OCI-LY3 (cell line): ENCODE data around the gene PDXP.

Source experiments
- H2AFZ ChIP-seq: fragments of 200-600, 300-600 bp; shearing (Covaris generic); 2 replicates; pipeline ENCODE4 v1.6.0; 2014; ENCODE audit warnings: antibody characterized with exemption, low read depth, low read length
- H3K27ac ChIP-seq: fragments of 200-600, 300-600 bp; sonication (generic); 2 replicates; pipeline ENCODE4 v1.5.1; 2014; ENCODE audit warnings: mild to moderate bottlenecking, low read length, moderate library complexity, mixed read lengths
- H3K27me3 ChIP-seq: fragments of 200-600, 300-600 bp; sonication (generic); 2 replicates; pipeline ENCODE4 v1.6.1; 2014; ENCODE audit warnings: low read depth, low read length, mixed read lengths
- H3K36me3 ChIP-seq: fragments of 200-600, 300-600 bp; sonication (generic); replicated peaks from 2 replicates; pipeline ENCODE3; 2014; ENCODE audit warnings: low read depth, low read length, mixed read lengths
- H3K4me1 ChIP-seq: fragments of 300-600, 200-600 bp; sonication (generic); 2 replicates; pipeline ENCODE4 v1.6.1; 2014; ENCODE audit warnings: low read length, mixed read lengths
- H3K4me2 ChIP-seq: fragments of 200-600, 300-600 bp; sonication (generic); 2 replicates; pipeline ENCODE4 v1.6.1; 2014; ENCODE audit warnings: low read length, mixed read lengths
- H3K4me3 ChIP-seq: fragments of 300-600, 200-600 bp; sonication (generic); 2 replicates; pipeline ENCODE4 v1.5.1; 2014; ENCODE audit warnings: antibody characterized with exemption, mild to moderate bottlenecking, low read length, moderate library complexity
- H3K79me2 ChIP-seq: fragments of 300-600, 200-600 bp; shearing (Covaris generic); 2 replicates; pipeline ENCODE4 v1.6.1; 2014; ENCODE audit warnings: mild to moderate bottlenecking, low read length, mixed read lengths
- H3K9ac ChIP-seq: fragments of 300-600, 200-600 bp; shearing (Covaris generic); 2 replicates; pipeline ENCODE4 v1.6.0; 2014; ENCODE audit warnings: mild to moderate bottlenecking, low read length, moderate library complexity
- H3K9me3 ChIP-seq: fragments of 200-600, 300-600 bp; shearing (Covaris generic); 2 replicates; pipeline ENCODE4 v1.6.1; 2014; ENCODE audit warnings: low read length, mixed read lengths; ENCODE audit not compliant: insufficient read depth
- H4K20me1 ChIP-seq: fragments of 200-600, 300-600 bp; sonication (generic); 2 replicates; pipeline ENCODE4 v1.6.1; 2016; ENCODE audit warnings: low read length, mixed read lengths; ENCODE audit not compliant: insufficient read depth
- EZH2phosphoT487 ChIP-seq: fragments of 200-600 bp; shearing (Covaris generic); IDR thresholded peaks from 2 replicates; pipeline ENCODE4 v1.6.1; 2018; ENCODE audit warnings: antibody characterized with exemption, mixed run types, low read depth
- TF ChIP-seq, protein P1 (sequence below): fragments of 200-600, 300-600 bp; sonication (generic); IDR thresholded peaks from 2 replicates; pipeline ENCODE4 v1.5.1; 2014; ENCODE audit warnings: antibody characterized with exemption, low read length, low read depth

Gene PDXP

DNA sequence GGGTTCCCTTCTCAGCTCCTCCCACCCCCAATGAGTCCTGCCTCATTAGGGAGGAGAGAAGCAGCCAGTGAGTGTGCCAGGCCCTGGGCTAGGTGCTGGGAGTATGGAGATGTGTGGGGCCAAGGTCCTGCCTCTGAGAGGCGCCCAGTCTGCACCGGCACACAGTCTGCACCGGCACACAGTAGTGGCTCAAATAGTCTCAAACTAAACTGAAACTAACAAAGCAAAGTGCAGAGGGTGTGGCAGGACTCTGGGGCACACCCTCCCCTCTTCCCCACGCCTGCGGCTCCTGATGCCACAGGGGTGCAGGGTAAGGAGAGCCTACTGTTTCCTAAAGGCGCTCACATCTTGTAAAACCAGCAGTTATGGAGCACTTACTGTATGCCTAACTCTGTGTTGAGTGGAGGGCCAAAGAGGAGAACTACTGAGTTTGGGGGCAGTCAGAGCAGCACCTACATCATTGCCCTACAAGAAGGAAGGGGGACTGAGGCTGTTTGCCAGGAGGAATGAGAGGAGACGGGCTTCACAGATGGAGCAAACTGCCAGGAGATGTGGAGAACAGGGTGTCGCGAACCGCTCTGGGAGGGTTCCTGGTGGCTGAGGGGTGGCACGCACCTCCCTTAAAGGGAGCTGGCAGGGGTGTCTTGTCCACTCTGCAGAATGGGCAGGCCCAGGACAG lies 20.0 kb upstream of the PDXP start:
- Histone ChIP-seq H3K9me3 (no peaks in the 10 kb centered on the region), H3K27ac (peak overlapping the region; percentile 9; the same call in 1 of the 2 replicates), H3K4me2 (peak overlapping the region; percentile 90), H4K20me1 (peaks cover 2% of the 10 kb centered on the region; the same call in 1 of the 2 replicates), H2AFZ (no peak overlapping the region), H3K4me3 (peak overlapping the region; percentile 94), H3K36me3 (peaks cover 16% of the 10 kb centered on the region), H3K4me1 (peaks cover 68% of the 10 kb centered on the region), H3K79me2 (peaks cover 33% of the 10 kb centered on the region), H3K27me3 (no peaks in the 10 kb centered on the region), H3K9ac (peak overlapping the region; percentile 99)
- no peak for TF ChIP-seq EZH2phosphoT487
- TF ChIP-seq, protein P1, sequence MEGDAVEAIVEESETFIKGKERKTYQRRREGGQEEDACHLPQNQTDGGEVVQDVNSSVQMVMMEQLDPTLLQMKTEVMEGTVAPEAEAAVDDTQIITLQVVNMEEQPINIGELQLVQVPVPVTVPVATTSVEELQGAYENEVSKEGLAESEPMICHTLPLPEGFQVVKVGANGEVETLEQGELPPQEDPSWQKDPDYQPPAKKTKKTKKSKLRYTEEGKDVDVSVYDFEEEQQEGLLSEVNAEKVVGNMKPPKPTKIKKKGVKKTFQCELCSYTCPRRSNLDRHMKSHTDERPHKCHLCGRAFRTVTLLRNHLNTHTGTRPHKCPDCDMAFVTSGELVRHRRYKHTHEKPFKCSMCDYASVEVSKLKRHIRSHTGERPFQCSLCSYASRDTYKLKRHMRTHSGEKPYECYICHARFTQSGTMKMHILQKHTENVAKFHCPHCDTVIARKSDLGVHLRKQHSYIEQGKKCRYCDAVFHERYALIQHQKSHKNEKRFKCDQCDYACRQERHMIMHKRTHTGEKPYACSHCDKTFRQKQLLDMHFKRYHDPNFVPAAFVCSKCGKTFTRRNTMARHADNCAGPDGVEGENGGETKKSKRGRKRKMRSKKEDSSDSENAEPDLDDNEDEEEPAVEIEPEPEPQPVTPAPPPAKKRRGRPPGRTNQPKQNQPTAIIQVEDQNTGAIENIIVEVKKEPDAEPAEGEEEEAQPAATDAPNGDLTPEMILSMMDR: no peak

DNA sequence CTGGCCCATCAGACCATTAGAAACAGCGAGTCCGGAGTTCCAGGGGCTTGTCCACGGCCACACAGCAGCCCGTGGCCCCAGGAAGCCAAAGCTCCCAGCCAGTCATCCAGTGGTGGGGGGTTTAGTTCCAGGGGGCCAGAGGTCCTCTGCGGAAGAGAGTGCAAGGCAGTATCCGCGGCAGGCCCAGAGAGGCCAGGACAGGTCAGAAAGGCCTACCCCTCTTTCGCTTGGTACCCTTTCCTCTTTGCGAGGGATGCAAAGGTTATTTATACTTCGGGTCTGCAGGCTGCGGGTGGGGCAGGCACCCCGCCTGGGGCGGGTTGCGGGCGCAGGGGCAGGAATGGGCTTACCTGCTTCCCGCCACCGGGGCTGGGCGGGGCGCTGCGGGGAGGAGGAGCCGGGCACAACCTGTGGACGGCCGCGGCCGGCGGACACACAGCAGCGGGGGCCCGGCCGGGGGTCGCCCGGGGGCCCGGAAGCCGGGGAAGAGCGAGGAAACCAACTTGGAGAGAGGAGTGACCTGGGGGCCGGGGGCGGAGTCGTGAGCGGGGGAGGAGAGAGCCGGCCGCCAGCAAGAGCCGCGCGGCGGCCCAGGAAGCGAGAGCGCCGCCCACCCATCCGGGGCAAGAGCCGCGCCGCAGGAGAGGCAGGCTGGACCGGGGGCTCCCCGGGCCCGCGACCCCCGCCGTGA lies 19.3 kb upstream of the PDXP start, which contains the start of gene SH3BP1:
Gene SH3BP1 (plus strand): TSS at position 600 of the 691 bp plus-strand sequence. CDS start 119 bp downstream, outside the sequence.
- peaks cover 4% of the 10 kb centered on the region; the same call in 1 of the 2 replicates for H4K20me1 ChIP-seq
- H3K9ac ChIP-seq: peak within 1 kb of the TSS; percentile 99
- TF ChIP-seq, protein P1: no peak
- no peak for TF ChIP-seq EZH2phosphoT487
- no peaks in the 10 kb centered on the region for H3K9me3 ChIP-seq
- H3K4me3 ChIP-seq: peak within 1 kb of the TSS; percentile 94
- H2AFZ ChIP-seq: peak within 1 kb of the TSS; percentile 43; the same call in 1 of the 2 replicates
- peak within 1 kb of the TSS; percentile 80 for H3K27ac ChIP-seq
- peaks cover 21% of the 10 kb centered on the region for H3K36me3 ChIP-seq
- peaks cover 63% of the 10 kb centered on the region for H3K4me1 ChIP-seq
- peak within 1 kb of the TSS; percentile 90 for H3K4me2 ChIP-seq
- H3K79me2 ChIP-seq: peaks cover 36% of the 10 kb centered on the region
- no peaks in the 10 kb centered on the region for H3K27me3 ChIP-seq

DNA sequence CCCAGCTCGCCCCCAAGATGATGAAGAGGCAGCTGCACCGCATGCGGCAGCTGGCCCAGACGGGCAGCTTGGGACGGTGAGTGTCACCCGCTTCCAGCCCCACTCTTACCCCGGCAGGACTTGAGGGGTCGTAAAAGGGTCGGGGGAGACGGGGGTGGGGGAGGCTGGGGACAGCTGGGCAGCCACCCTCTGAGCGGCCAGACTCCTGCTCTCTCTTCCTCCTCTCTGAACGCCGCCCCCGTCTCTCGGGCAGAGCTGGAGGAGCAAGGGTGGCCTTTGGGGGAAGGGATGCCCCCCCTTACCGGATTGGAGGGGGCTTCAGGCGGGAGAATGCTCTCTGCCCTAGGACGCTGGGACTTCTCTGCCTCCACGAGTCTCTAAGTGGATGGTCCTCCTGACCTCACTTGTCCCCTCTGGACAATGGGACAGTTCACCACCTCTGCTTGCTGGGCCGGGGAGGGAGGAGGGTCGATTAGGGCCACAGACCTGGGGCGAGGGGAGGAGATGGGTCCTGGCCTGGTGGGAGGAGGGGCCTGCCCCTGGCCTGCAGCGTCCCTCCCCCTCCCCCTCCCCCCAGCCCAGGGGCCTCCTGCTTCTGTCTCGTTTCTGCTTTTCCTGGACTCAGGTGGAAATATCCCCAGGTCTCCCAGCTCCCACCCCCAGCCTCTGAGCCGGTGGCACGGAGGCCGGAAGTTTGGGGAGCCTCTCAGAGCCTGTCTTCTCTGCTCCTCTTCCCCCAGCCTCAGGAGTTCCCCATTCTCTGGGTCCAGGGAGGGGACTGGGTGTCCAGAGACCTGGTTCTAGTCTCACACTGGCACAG lies 18.5 kb upstream of the PDXP start:
- Histone ChIP-seq H3K79me2 (peaks cover 36% of the 10 kb centered on the region), H2AFZ (no peak overlapping the region), H3K9ac (peak overlapping the region; percentile 99), H3K9me3 (no peaks in the 10 kb centered on the region), H3K4me2 (peak overlapping the region; percentile 90), H3K4me1 (peaks cover 55% of the 10 kb centered on the region), H3K27ac (peak overlapping the region; percentile 80), H3K36me3 (peaks cover 29% of the 10 kb centered on the region), H4K20me1 (peaks cover 4% of the 10 kb centered on the region; the same call in 1 of the 2 replicates), H3K27me3 (no peaks in the 10 kb centered on the region), H3K4me3 (peak overlapping the region; percentile 94)
- TF ChIP-seq, protein P1: no peak
- no peak for TF ChIP-seq EZH2phosphoT487
